Right atrium auricular region (tissue), 2 donors: ENCODE data around the gene BSN. TPM values are rescaled to one million over a fixed set of nuclear protein-coding genes. Genes with fewer than 3 reads are reported as not detected.

Experiments
- DNase-seq: peaks from one replicate; pipeline ENCODE4 v3.0.0-alpha.2; 2019; ENCODE audit warnings: low spot score
- H3K27ac ChIP-seq, 2 donors: fragments of 200-600 bp; sonication (generic); 1 replicate in 1 of 2; 2 replicates in 1 of 2; pipeline ENCODE4 v1.5.1; 2016 to 2019
- H3K27me3 ChIP-seq, 2 donors: fragments of 200-600 bp; sonication (generic); one replicate each; pipeline versions ENCODE4 v1.5.1 to v1.6.0; 2017 to 2019
- H3K36me3 ChIP-seq: fragments of 200-600 bp; sonication (generic); one replicate; pipeline ENCODE4 v1.5.1; 2016
- H3K4me1 ChIP-seq, 2 donors: fragments of 200-600 bp; sonication (generic); one replicate each; pipeline versions ENCODE4 v1.5.1 to v1.6.0; 2017 to 2019
- H3K4me3 ChIP-seq, 2 donors: fragments of 200-600 bp; sonication (generic); 1 replicate in 1 of 2; 2 replicates in 1 of 2; pipeline ENCODE4 v1.5.1; 2017 to 2019; ENCODE audit warnings: mild to moderate bottlenecking in 1 of 2, moderate library complexity in 1 of 2
- H3K9me3 ChIP-seq, 2 donors: fragments of 200-600 bp; sonication (generic); one replicate each; pipeline ENCODE4 v1.5.1; 2019
- total RNA-seq, 2 donors: library from RNA; depleted of rRNA; stranded (reverse); fragments of >200 nt; gene quantifications; one replicate each; pipeline ENCODE4 v1.1.0, GENCODE V29; 2016
- TF ChIP-seq, protein P1 (sequence below), 2 donors: fragments of 200-600 bp; sonication (generic); IDR thresholded peaks; one replicate each; pipeline ENCODE4 v1.5.1; 2019; ENCODE audit warnings: antibody characterized with exemption in 2 of 2

Gene BSN
- total RNA-seq, 2 donors from 2014 or later = 0.41 to 0.63 TPM

DNA sequence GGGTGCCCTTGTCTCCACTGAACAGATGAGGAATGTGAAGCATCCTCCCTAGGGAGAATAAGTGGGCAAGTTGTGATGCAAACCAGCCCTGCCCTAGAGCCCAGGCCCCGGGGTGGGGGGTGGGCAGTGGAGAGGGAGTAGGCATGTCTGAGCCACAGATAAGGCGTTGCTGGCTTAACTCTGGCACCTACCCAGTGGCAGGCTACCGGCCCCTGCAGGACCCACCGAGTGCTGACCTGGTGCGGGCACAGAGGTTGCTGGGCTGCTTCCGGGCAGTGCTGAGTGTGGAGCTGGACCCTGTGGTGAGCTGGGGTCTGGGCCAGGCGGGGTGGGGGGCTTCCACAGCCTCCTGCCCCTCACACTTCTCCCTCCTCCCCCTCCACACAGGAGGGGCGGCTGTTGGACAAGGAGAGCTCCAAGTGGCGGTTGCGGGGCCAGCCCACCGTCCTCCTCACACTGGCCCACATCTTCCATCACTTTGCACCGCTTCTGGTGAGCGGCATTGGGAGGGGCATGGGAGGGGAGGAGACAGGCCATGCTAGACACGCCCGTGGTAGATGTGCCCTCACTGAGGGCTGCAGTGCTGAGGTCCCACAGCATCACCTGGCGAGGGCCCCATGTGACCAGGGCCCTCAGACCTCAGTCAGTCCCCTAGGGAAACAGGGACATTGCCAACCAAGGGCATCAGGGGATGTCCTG lies 145.2 kb downstream of the BSN start:
- DNase-seq = no peak
- peaks cover 0 to 14% of the 10 kb centered on the region in 2 donors for H3K4me1 ChIP-seq
- peaks cover 18% of the 10 kb centered on the region for H3K36me3 ChIP-seq
- H3K27me3 ChIP-seq = no peaks in the 10 kb centered on the region
- H3K9me3 ChIP-seq = no peaks in the 10 kb centered on the region
- TF ChIP-seq, protein P1, sequence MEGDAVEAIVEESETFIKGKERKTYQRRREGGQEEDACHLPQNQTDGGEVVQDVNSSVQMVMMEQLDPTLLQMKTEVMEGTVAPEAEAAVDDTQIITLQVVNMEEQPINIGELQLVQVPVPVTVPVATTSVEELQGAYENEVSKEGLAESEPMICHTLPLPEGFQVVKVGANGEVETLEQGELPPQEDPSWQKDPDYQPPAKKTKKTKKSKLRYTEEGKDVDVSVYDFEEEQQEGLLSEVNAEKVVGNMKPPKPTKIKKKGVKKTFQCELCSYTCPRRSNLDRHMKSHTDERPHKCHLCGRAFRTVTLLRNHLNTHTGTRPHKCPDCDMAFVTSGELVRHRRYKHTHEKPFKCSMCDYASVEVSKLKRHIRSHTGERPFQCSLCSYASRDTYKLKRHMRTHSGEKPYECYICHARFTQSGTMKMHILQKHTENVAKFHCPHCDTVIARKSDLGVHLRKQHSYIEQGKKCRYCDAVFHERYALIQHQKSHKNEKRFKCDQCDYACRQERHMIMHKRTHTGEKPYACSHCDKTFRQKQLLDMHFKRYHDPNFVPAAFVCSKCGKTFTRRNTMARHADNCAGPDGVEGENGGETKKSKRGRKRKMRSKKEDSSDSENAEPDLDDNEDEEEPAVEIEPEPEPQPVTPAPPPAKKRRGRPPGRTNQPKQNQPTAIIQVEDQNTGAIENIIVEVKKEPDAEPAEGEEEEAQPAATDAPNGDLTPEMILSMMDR (IDR thresholded peaks at IDR 0.05) = no peak
- no peak overlapping the region for H3K4me3 ChIP-seq
- peak overlapping the region in 1 of 2 donors; percentile 53 for H3K27ac ChIP-seq

DNA sequence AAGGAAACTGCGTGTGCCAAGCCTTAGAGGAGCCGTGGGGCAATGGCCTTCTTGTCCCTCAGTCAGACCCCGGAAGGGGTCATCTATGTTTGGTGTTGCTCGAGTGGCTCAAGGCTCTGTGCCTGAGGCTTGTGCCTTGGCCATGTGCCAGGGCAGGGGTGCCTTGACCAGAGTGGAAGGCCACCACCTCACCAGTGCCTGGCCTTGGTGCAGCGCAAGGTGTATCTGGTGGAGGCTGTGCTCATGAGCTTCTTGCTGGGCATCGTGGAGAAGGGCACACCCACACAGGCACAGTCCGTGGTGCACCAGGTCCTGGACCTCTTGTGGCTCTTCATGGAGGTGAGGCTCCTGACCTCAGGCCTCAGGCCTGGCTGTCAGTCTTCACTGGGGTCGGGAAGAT lies 145.7 kb downstream of the BSN start:
- TF ChIP-seq, protein P1 (IDR thresholded peaks at IDR 0.05) = no peak
- no peak for DNase-seq
- H3K27ac ChIP-seq = no peak overlapping the region
- H3K36me3 ChIP-seq = peaks cover 24% of the 10 kb centered on the region
- no peaks in the 10 kb centered on the region for H3K27me3 ChIP-seq
- H3K9me3 ChIP-seq = no peaks in the 10 kb centered on the region
- H3K4me3 ChIP-seq = no peak overlapping the region
- peaks cover 0 to 14% of the 10 kb centered on the region in 2 donors for H3K4me1 ChIP-seq

GRCh38 chr3:49700453-49701128 lies 146.3 kb downstream of the BSN start:
- peaks cover 30% of the 10 kb centered on the region for H3K36me3 ChIP-seq
- H3K27ac ChIP-seq = no peak overlapping the region
- H3K4me1 ChIP-seq = peaks cover 0 to 14% of the 10 kb centered on the region in 2 donors
- H3K9me3 ChIP-seq = no peaks in the 10 kb centered on the region
- TF ChIP-seq, protein P1 (IDR thresholded peaks at IDR 0.05) = no peak
- H3K27me3 ChIP-seq = no peaks in the 10 kb centered on the region
- H3K4me3 ChIP-seq = no peak overlapping the region
- no peak for DNase-seq

DNA sequence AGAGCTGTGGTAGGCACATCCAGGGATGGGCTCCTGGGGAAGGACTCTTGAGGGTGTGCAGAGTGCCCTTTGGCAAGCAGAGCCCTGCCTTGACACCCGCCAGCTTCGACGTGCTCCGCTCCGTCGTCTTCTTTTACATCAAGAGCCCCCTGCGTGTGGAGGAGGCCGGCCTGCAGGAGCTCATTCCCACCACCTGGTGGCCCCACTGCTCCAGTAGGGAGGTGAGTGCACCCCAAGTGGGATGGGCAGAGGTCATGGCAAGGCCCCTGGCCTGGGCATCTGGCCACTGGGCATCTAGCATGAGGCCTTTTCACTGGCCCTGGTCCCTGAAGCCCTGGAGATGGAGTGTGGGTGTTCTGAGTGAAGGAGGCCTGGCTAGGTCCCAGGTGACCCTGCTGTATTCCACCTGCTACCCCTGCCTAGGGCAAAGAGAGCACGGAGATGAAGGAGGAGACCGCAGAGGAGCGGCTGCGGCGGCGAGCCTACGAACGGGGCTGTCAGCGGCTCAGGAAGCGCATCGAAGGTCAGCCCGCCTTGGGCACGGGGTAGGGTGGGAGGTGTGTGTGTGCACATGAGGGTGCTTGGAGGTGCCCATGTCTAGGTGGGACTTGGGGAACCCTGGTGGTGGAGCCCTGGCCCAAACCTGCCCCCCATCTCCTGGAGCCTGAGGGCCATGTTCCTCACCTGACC lies 147.3 kb downstream of the BSN start:
- Histone ChIP-seq H3K36me3 (peaks cover 36% of the 10 kb centered on the region), H3K4me1 (peaks cover 0 to 14% of the 10 kb centered on the region in 2 donors), H3K4me3 (no peak overlapping the region), H3K27me3 (no peaks in the 10 kb centered on the region), H3K9me3 (no peaks in the 10 kb centered on the region), H3K27ac (no peak overlapping the region)
- no peak for DNase-seq
- TF ChIP-seq, protein P1 (IDR thresholded peaks at IDR 0.05) = peak in 1 of 2 donors; percentile 31

DNA sequence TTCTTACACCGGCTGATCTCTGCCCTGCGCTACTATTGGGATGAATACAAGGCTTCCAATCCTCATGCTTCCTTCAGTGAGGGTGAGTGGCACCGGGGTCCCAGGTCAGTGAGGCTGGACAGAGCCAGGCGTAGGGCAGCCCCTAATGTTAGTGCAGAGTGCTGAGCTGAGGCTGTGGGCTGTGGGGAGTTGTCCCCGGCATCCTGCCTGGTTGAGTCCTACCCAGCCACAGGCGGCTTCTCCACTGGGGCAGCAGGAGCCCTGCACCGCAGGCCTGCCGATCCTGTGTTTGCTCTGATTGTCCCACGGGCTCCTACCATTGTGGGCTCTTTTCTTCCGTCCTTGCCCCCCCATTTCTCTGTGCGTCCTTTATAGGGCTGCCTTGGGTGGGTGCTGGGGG lies 148.4 kb downstream of the BSN start:
- H3K9me3 ChIP-seq = no peaks in the 10 kb centered on the region

More for the DNA sequence above, 148.4 kb downstream of the BSN start:
- TF ChIP-seq, protein P1 (IDR thresholded peaks at IDR 0.05) = no peak
- peaks cover 0 to 14% of the 10 kb centered on the region in 2 donors for H3K4me1 ChIP-seq
- no peak overlapping the region for H3K4me3 ChIP-seq
- peaks cover 36% of the 10 kb centered on the region for H3K36me3 ChIP-seq
- no peak for DNase-seq
- H3K27ac ChIP-seq = no peak overlapping the region
- H3K27me3 ChIP-seq = no peaks in the 10 kb centered on the region
